ENCODE data around the gene GCSAML.
"Not testable (repeated sequence)": the region's sequence is repeated elsewhere in the genome, so short reads cannot be mapped to it uniquely, and the experiment has no call there.

The GCSAML gene

DNA sequence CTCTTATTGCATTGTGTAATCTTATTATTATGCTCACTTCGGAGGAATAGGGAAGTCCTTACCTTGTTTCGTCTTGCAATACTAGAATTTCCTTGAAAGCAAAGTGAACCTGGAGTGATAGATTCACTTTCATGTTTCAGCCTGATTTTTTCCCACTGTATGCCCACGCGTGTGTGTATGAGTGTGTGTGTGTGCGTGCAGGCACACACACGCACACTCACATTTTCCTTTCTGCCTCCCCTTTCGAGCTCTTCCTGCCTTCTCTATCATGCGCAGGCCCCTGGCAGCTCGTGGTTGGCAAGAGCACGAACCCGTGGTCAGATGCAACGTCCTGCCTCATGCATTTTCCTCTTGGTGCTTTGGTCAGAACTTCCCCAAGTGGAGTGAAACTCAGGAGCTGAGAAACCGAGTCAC is at the start of gene GCSAML:
GCSAML (plus strand) TSS at position 366 of the 414 bp plus-strand sequence. CDS start 58 bp downstream, outside the sequence.
- no peak within 1 kb of the TSS for H3K4me3 Mint-ChIP-seq
- peaks cover 5% of the 10 kb centered on the region for H3K27me3 Mint-ChIP-seq (ENCODE audit: low read depth)
- no peaks in the 10 kb centered on the region for H3K9me3 Mint-ChIP-seq
- peaks cover 4% of the 10 kb centered on the region for H3K4me1 Mint-ChIP-seq (ENCODE audit: low read depth)
- H3K36me3 Mint-ChIP-seq (ENCODE audit: low read depth) = no peaks in the 10 kb centered on the region
- no peak within 1 kb of the TSS for H3K27ac Mint-ChIP-seq

DNA sequence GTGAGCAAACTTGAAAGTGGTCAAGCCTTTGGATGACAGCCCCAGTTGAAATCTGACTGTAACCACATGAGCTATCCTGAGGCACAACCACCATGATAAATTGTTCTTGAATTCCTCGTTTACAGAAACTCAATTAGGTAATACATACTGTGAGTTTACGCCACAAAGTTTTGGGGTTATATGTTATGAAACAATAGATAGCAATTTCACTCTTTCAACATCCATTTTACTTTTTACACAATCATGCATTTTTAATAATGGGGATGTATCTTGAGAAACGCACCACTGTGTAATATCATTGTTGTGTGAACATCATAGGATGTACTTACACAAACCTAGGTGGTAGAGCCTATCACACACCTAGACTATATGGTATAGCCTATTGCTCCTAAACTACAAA is 48.1 kb upstream of the GCSAML start:
- Mint-ChIP-seq H3K27me3 (ENCODE audit: low read depth) (peaks cover 9% of the 10 kb centered on the region), H3K36me3 (ENCODE audit: low read depth) (no peaks in the 10 kb centered on the region), H3K9me3 (no peaks in the 10 kb centered on the region), H3K4me3 (no peak overlapping the region), H3K27ac (no peak overlapping the region), H3K4me1 (ENCODE audit: low read depth) (no peaks in the 10 kb centered on the region)

DNA sequence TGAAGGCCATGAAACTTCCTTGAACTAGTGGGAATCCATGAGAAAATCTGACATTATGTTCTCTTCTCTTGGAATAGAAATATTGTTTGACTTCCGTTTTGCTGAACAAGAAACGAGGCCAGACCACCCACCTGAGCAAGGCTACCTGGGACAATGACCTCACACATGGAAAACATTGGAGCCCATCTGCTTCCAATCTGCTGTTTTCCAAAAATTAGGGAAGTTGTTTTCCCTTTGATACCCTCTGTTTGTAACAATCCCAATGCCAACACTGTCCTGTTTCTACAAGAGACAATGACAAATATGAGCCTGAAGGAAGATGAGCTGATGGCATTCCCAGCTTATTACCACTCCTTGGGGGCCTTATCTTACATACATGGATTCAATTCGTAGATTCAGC is 42.1 kb upstream of the GCSAML start:
- H3K27me3 Mint-ChIP-seq (ENCODE audit: low read depth) = peaks cover 3% of the 10 kb centered on the region
- no peak overlapping the region for H3K27ac Mint-ChIP-seq
- H3K4me3 Mint-ChIP-seq = no peak overlapping the region
- no peaks in the 10 kb centered on the region for H3K36me3 Mint-ChIP-seq (ENCODE audit: low read depth)
- H3K9me3 Mint-ChIP-seq = no peaks in the 10 kb centered on the region
- no peaks in the 10 kb centered on the region for H3K4me1 Mint-ChIP-seq (ENCODE audit: low read depth)

- Mint-ChIP-seq H3K4me3 (no peak overlapping the region), H3K4me1 (ENCODE audit: low read depth) (no peaks in the 10 kb centered on the region), H3K27ac (no peak overlapping the region)
Measured at GRCh38 chr1:247517795-247518612, 30.9 kb upstream of the GCSAML start.

DNA sequence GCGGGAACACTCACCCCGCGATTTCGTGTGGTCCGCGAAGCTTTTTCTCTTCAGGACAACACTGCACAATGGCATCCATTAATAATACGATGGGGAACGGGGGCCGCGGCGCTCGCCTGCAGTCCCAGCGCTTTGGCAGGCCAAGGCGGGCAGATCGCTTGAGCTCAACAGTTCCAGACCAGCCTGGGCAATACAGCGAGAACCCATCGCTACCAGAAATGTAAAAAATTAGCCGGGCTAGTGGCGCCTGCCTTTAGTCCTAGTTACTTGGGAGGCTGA is 30.4 kb upstream of the GCSAML start:
- Mint-ChIP-seq H3K27ac (no peak overlapping the region), H3K36me3 (ENCODE audit: low read depth) (no peaks in the 10 kb centered on the region), H3K4me1 (ENCODE audit: low read depth) (no peaks in the 10 kb centered on the region), H3K9me3 (peaks cover 4% of the 10 kb centered on the region), H3K4me3 (no peak overlapping the region), H3K27me3 (ENCODE audit: low read depth) (no peaks in the 10 kb centered on the region)

More at GRCh38 chr1:247517795-247518612, 30.9 kb upstream of the GCSAML start:
- Mint-ChIP-seq H3K9me3 (peaks cover 4% of the 10 kb centered on the region), H3K36me3 (ENCODE audit: low read depth) (no peaks in the 10 kb centered on the region), H3K27me3 (ENCODE audit: low read depth) (no peaks in the 10 kb centered on the region)

DNA sequence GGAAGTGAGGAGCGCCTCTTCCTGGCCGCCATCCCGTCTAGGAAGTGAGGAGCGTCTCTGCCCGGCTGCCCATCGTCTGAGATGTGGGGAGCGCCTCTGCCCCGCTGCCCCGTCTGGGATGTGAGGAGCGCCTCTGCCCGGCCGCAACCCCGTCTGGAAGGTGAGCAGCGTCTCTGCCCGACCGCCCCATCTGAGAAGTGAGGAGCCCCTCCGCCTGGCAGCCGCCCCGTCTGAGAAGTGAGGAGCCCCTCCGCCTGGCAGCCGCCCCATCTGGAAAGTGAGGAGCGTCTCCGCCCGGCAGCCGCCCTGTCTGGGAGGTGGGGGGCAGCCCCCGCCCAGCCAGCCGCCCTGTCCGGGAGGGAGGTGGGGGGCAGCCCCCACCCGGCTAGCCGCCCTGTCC is 27.0 kb upstream of the GCSAML start:
- not testable (repeated sequence) for H3K36me3 Mint-ChIP-seq (ENCODE audit: low read depth); H3K4me3 Mint-ChIP-seq; H3K27ac Mint-ChIP-seq; H3K9me3 Mint-ChIP-seq; H3K4me1 Mint-ChIP-seq (ENCODE audit: low read depth); H3K27me3 Mint-ChIP-seq (ENCODE audit: low read depth)

DNA sequence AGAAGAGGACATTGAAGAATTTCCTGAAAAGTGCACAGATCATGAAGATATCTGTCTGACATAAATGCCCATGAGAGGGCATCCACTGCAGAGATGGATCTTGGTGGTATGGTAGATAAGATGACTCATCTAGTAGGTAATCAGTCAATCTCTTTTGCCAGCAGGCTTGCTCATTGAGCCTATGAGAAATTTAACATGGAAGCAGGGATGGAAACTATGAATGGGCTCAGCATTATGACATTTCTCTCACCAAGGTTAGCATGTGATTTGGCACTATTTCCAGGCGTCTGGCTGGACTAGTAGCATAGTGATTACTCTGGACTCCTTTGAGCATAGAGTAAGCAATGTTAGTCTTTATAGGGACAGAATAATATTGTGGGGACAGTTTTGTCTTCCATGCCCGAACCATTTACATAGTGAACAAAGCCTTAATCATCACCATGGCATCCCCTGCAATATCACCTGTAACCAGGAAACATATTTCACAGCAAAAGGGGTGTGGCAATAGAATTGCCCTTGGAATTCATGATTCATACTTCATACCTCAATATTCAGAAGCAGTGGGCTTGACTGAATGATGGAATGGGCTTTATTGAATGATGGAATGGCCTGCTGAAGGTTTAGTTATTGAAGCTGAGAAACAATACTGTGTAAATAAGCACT is 20.0 kb upstream of the GCSAML start:
- no peaks in the 10 kb centered on the region for H3K9me3 Mint-ChIP-seq
- H3K36me3 Mint-ChIP-seq (ENCODE audit: low read depth) = no peaks in the 10 kb centered on the region
- H3K4me3 Mint-ChIP-seq = no peak overlapping the region
- no peaks in the 10 kb centered on the region for H3K27me3 Mint-ChIP-seq (ENCODE audit: low read depth)
- H3K27ac Mint-ChIP-seq = no peak overlapping the region
- no peaks in the 10 kb centered on the region for H3K4me1 Mint-ChIP-seq (ENCODE audit: low read depth)

DNA sequence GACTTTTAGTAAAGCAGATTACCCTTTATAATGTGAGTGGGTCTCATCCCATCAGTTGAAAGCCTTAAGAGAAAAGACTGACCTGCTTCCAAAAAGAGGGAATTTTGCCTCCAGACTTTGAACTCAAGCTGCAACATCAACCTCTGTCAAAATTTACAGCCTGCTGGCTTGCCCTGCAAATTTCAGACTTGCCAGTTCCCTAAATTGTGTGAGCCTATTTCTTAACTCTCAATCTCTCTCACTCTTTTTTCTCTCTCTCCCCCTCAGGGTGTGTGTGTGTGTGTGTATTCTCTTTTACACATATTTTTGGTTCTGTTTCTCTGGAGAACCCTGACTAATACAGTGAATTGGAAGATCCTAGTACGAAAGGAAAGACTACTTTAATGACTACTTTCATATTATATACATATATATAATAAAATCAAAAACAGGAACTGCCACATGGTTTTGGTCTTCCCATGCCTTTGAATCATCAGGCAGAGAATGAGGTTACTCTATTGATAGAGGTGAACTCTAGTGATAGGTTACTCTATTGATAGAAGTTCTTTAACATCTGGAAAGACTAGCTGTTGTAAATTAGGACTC is 19.1 kb upstream of the GCSAML start:
- Mint-ChIP-seq H3K9me3 (no peaks in the 10 kb centered on the region), H3K27me3 (ENCODE audit: low read depth) (no peaks in the 10 kb centered on the region), H3K4me3 (no peak overlapping the region), H3K4me1 (ENCODE audit: low read depth) (no peaks in the 10 kb centered on the region), H3K27ac (no peak overlapping the region), H3K36me3 (ENCODE audit: low read depth) (no peaks in the 10 kb centered on the region)

GRCh38 chr1:247530785-247531184 is 18.1 kb upstream of the GCSAML start:
- H3K36me3 Mint-ChIP-seq (ENCODE audit: low read depth) = no peaks in the 10 kb centered on the region
- H3K9me3 Mint-ChIP-seq = no peaks in the 10 kb centered on the region
- no peak overlapping the region for H3K4me3 Mint-ChIP-seq

DNA sequence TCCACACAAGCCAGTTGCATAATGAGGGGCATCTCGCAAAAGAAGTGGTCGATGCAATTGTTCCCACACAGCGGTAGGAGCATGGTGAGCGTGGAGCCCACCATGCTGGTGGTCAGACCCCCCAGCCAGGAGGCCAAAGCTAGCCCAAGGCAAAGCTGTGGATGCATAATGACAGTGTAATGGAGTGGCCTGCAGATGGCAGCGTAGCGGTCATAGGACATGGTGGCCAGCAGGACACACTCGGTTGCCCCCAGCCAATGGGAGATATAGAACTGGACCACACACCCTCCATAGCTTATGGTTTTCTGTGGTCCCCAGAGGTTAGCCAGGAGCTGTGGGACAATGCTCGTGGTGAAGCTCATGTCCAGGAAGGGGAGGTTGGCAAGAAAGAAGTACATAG is 17.0 kb upstream of the GCSAML start:
- Mint-ChIP-seq H3K27me3 (ENCODE audit: low read depth) (no peaks in the 10 kb centered on the region), H3K4me1 (ENCODE audit: low read depth) (no peaks in the 10 kb centered on the region), H3K4me3 (no peak overlapping the region), H3K9me3 (no peaks in the 10 kb centered on the region), H3K36me3 (ENCODE audit: low read depth) (no peaks in the 10 kb centered on the region), H3K27ac (no peak overlapping the region)

More at GRCh38 chr1:247530785-247531184, 18.1 kb upstream of the GCSAML start:
- no peaks in the 10 kb centered on the region for H3K27me3 Mint-ChIP-seq (ENCODE audit: low read depth)
- H3K27ac Mint-ChIP-seq = no peak overlapping the region
- no peaks in the 10 kb centered on the region for H3K4me1 Mint-ChIP-seq (ENCODE audit: low read depth)

DNA sequence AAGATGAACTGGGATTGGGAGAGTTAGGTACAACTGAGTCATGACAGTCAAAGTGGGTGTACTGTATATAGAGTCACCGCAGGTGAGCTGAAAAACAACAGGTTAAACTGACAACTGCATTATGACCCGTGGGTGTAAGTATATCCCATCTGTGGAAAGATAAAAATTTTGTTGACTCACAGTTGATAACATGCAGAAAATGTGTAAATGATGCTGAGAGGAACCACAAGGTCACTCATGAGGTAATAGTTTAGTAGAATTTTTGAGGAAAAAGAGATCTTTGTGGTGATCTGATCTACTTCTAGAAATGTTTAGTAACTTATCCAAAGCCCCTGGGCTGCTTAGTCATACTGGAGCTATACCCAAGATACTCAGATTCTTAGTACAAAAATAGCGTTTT is 13.5 kb upstream of the GCSAML start:
- Mint-ChIP-seq H3K36me3 (ENCODE audit: low read depth) (no peaks in the 10 kb centered on the region), H3K27ac (no peak overlapping the region), H3K27me3 (ENCODE audit: low read depth) (no peaks in the 10 kb centered on the region), H3K4me1 (ENCODE audit: low read depth) (peaks cover 2% of the 10 kb centered on the region), H3K9me3 (no peaks in the 10 kb centered on the region), H3K4me3 (no peak overlapping the region)

DNA sequence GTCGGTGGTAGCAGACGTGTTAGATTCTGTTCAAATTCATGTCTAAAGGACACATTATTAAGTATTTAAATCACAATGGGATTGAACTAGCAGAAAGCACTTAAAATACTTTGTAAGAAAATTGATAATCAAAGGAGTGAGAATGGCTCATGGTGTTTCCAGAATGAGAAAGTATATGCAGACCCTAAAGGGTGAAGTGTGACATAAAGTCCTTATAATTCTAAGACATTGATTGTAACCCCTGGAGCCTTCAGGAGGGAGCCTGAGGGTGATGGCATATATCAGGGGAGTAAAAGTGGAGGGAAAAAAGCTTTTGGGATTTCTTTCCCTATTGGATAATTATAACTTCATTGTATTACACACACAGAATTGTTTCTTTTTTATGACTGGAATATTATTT is 12.6 kb upstream of the GCSAML start, which contains the start of gene OR2C3:
OR2C3 (minus strand) TSS at position 101 of the 400 bp plus-strand sequence. CDS start 3,929 bp downstream, outside the sequence.
- H3K9me3 Mint-ChIP-seq = no peaks in the 10 kb centered on the region
- H3K4me1 Mint-ChIP-seq (ENCODE audit: low read depth) = peaks cover 3% of the 10 kb centered on the region
- no peak within 1 kb of the TSS for H3K27ac Mint-ChIP-seq
- H3K27me3 Mint-ChIP-seq (ENCODE audit: low read depth) = no peaks in the 10 kb centered on the region
- H3K4me3 Mint-ChIP-seq = no peak within 1 kb of the TSS
- H3K36me3 Mint-ChIP-seq (ENCODE audit: low read depth) = no peaks in the 10 kb centered on the region

DNA sequence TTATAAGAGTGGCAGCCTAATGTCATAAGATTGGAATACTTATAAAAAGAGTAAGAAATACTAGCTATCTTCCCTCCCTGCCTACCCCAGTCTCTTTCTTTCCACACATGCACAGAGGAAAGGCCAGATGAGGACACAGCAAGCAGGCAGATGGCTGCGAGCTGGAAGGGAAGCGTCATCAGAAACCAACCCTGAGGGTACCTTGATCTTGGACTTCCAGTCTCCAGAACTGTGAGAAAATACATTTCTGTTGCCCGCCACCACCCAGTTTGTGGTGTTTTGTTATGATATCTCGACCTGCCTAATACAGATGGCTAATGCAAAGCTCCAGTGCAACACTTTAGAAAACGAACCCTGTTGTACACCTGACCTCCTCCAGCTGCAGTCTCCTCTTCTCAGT is 10.4 kb upstream of the GCSAML start:
- Mint-ChIP-seq H3K4me3 (no peak overlapping the region), H3K27me3 (ENCODE audit: low read depth) (no peaks in the 10 kb centered on the region), H3K9me3 (no peaks in the 10 kb centered on the region), H3K27ac (no peak overlapping the region), H3K4me1 (ENCODE audit: low read depth) (peaks cover 3% of the 10 kb centered on the region), H3K36me3 (ENCODE audit: low read depth) (no peaks in the 10 kb centered on the region)

GRCh38 chr1:247539215-247539614 is 9.7 kb upstream of the GCSAML start:
- H3K36me3 Mint-ChIP-seq (ENCODE audit: low read depth) = no peaks in the 10 kb centered on the region
- H3K4me3 Mint-ChIP-seq = no peak overlapping the region
- H3K9me3 Mint-ChIP-seq = no peaks in the 10 kb centered on the region
- H3K27me3 Mint-ChIP-seq (ENCODE audit: low read depth) = no peaks in the 10 kb centered on the region
- H3K4me1 Mint-ChIP-seq (ENCODE audit: low read depth) = peaks cover 3% of the 10 kb centered on the region
- no peak overlapping the region for H3K27ac Mint-ChIP-seq

DNA sequence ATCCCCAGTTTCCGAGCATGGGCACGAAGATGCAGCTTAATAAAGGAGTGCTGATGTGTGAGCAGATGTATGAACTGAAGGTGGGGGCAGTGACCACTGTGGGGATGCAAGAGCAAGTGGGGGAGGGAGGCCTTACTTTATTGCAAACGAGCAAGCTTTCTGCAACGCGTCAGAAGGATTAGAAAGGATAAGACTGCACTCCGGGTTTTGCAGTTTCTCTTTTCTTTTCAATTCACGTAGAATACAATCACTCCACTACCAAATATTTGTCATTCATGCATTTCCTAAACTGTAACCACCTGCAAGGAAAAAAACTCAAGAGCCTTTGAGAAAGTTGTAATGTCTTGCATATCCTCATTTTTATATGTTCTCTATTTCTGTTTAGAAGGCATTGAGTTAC is 8.4 kb upstream of the GCSAML start:
- no peaks in the 10 kb centered on the region for H3K36me3 Mint-ChIP-seq (ENCODE audit: low read depth)
- no peak overlapping the region for H3K4me3 Mint-ChIP-seq
- peaks cover 3% of the 10 kb centered on the region for H3K4me1 Mint-ChIP-seq (ENCODE audit: low read depth)
- H3K27ac Mint-ChIP-seq = no peak overlapping the region
- H3K9me3 Mint-ChIP-seq = no peaks in the 10 kb centered on the region
- no peaks in the 10 kb centered on the region for H3K27me3 Mint-ChIP-seq (ENCODE audit: low read depth)
